Psoas muscle (tissue), 8 donors: Measurements from ENCODE around the gene DYNLT2B. TPM values are rescaled to one million over a fixed set of nuclear protein-coding genes. Genes with fewer than 3 reads are reported as not detected.
"Not testable (repeated sequence)": the region's sequence is repeated elsewhere in the genome, so short reads cannot be mapped to it uniquely, and the experiment has no call there.

Source experiments
- ATAC-seq, 4 donors: fragments of 200-7000 bp; cut with Tn5 transposase; one replicate each; pipeline ENCODE4 v1.9.1; 2020; ENCODE audit warnings: moderate library complexity in 3 of 4, mild to moderate bottlenecking in 2 of 4
- DNase-seq, 2 donors: peaks; one replicate each; pipeline ENCODE4 v3.0.0-alpha.2; 2020
- H3K27ac ChIP-seq: fragments of 200-600 bp; one replicate; pipeline ENCODE4 v1.8.0; 2022
- H3K27me3 ChIP-seq, 3 donors: fragments of 200-600 bp in 1 of 3; one replicate each; pipeline versions ENCODE4 v1.6.1 to v1.8.0; 2013 to 2022; ENCODE audit warnings: low read length in 2 of 3, mild to moderate bottlenecking in 2 of 3, moderate library complexity in 1 of 3; ENCODE audit not compliant: insufficient read depth in 3 of 3
- H3K36me3 ChIP-seq, 2 donors: fragments of 200-600 bp in 1 of 2; one replicate each; pipeline versions ENCODE4 v1.6.1 to v1.8.0; 2013 to 2022; ENCODE audit warnings: low read depth in 1 of 2, mild to moderate bottlenecking in 1 of 2, moderate library complexity in 1 of 2; ENCODE audit not compliant: insufficient read depth in 1 of 2
- H3K4me1 ChIP-seq: fragments of 200-600 bp; one replicate; pipeline ENCODE4 v1.8.0; 2022
- H3K4me3 ChIP-seq: fragments of 200-600 bp; one replicate; pipeline ENCODE4 v1.8.0; 2022; ENCODE audit warnings: mild to moderate bottlenecking
- H3K9me3 ChIP-seq: fragments of 200-600 bp; one replicate; pipeline ENCODE4 v1.8.0; 2022
- CTCF ChIP-seq: fragments of 200-600 bp; IDR thresholded peaks from one replicate; pipeline ENCODE4 v1.8.0; 2022; ENCODE audit warnings: antibody characterized with exemption
- WGBS, 3 donors: extraction: QIAGEN DNeasy Blood & Tissue Kit; methylation state at CpG; one replicate each; pipeline versions ENCODE4 v1.1.6 to v1.1.7; 2013; 5-methylcytosine and 5-hydroxymethylcytosine counted together
- intact Hi-C, 2 donors: fragments of 100-400 bp; cut with DNase I; formaldehyde crosslinking; loops; one replicate each; pipeline versions ENCODE4 v1.11.0 to v1.14.2; 2022
- polyA plus RNA-seq, 3 donors: library from polyadenylated mRNA; stranded (reverse); fragments of 200-250 nt; gene quantifications; one replicate each; pipeline ENCODE4 v1.2.3, GENCODE V29; 2013
- total RNA-seq, 4 donors: library from RNA; stranded (reverse); fragmentation: NEBNext Ultra II Directional in 2 of 4; extraction: Animal tissue kit (Norgen Biotek cat#: 25700) in 2 of 4; gene quantifications; one replicate each; pipeline versions ENCODE4 v1.2.1 to v1.2.4, GENCODE V29; 2021 to 2023
- donor health status: healthy with polysubstance abuse.
- donor health status: DM: no; HTN: no; CAD: no; lungs with moderate emphysema.
- donor health status: Bipolar disorder and iron deficiency.
- donor health status: healthy.
- donor health status: DM: yes; HTN: yes; CAD: no.
- donor health status: DM: no; HTN: no; CAD: no.
- donor health status: DM: no; HTN: no; CAD: no.
- donor health status: DM: yes; HTN: yes; CAD: no.

The DYNLT2B gene
- total and polyA plus RNA-seq, 7 donors, result 0.44 to 6.1 (median 2.7) TPM; not detected in 1

GRCh38 chr3:196323016-196323415, 5.0 kb upstream of the DYNLT2B start:
- 93 to 95% (median 95%) methylated on average over 4 of the region's 4 CpGs for whole genome bisulfite sequencing, 3 donors

GRCh38 chr3:196321162-196321561, 3.1 kb upstream of the DYNLT2B start:
- H3K27ac ChIP-seq, result no peak overlapping the region

More at GRCh38 chr3:196323016-196323415, 5.0 kb upstream of the DYNLT2B start:
- no peaks in the 10 kb centered on the region for H3K27me3 ChIP-seq
- TF ChIP-seq CTCF, result no peak
- intact Hi-C loops, result no loop called here
- no peaks in the 10 kb centered on the region for H3K4me1 ChIP-seq
- no peaks in the 10 kb centered on the region for H3K36me3 ChIP-seq
- DNase-seq (no peak), ATAC-seq (no peak)
- H3K4me3 ChIP-seq, result no peak overlapping the region
- no peak overlapping the region for H3K27ac ChIP-seq
- H3K9me3 ChIP-seq, result no peaks in the 10 kb centered on the region

GRCh38 chr3:196320137-196320536, 2.1 kb upstream of the DYNLT2B start:
- Histone ChIP-seq H3K27me3 (no peaks in the 10 kb centered on the region), H3K4me3 (no peak overlapping the region), H3K9me3 (no peaks in the 10 kb centered on the region), H3K4me1 (no peaks in the 10 kb centered on the region), H3K36me3 (no peaks in the 10 kb centered on the region), H3K27ac (no peak overlapping the region)
- intact Hi-C loops, result no loop called here
- WGBS, 3 donors, result 70 to 80% (median 72%) methylated on average over 3 of the region's 3 CpGs
- no peak for DNase-seq
- TF ChIP-seq CTCF, result no peak
- no peak for ATAC-seq

More at GRCh38 chr3:196321162-196321561, 3.1 kb upstream of the DYNLT2B start:
- Histone ChIP-seq H3K27me3 (no peaks in the 10 kb centered on the region), H3K4me3 (no peak overlapping the region), H3K9me3 (no peaks in the 10 kb centered on the region), H3K4me1 (no peaks in the 10 kb centered on the region), H3K36me3 (no peaks in the 10 kb centered on the region)
- TF ChIP-seq CTCF, result no peak
- ATAC-seq, result no peak
- DNase-seq, result no peak
- WGBS, 3 donors, result 81 to 86% (median 84%) methylated on average over 11 of the region's 11 CpGs
- intact Hi-C loops, result no loop called here

- Histone ChIP-seq H3K4me3 (peak overlapping the region; percentile 72), H3K27ac (peak overlapping the region; percentile 76)
- ATAC-seq, H3K27me3 ChIP-seq, DNase-seq, H3K36me3 ChIP-seq, H3K4me1 ChIP-seq, H3K9me3 ChIP-seq: not testable (repeated sequence)
- WGBS, 3 donors, result 16 to 33% (median 21%) methylated on average over 10 to 17 of the region's 17 CpGs
- intact Hi-C loops, result loop anchor here (10.0 kb wide), 1 partner anchor 62 kb away; no protein-coding TSS in a partner anchor
Measured at GRCh38 chr3:196316799-196317686, 997 bp downstream of the DYNLT2B start.

- ATAC-seq, result no peak
- Histone ChIP-seq H3K27ac (no peak overlapping the region), H3K27me3 (no peaks in the 10 kb centered on the region), H3K9me3 (no peaks in the 10 kb centered on the region), H3K4me3 (no peak overlapping the region), H3K36me3 (no peaks in the 10 kb centered on the region), H3K4me1 (no peaks in the 10 kb centered on the region)
- intact Hi-C loops, result loop anchor here (10.0 kb wide), 1 partner anchor 61 kb away; no protein-coding TSS in a partner anchor
- WGBS, 3 donors, result 80 to 100% (median 91%) methylated on average over 1 of the region's 1 CpG
- no peak for TF ChIP-seq CTCF
- no peak for DNase-seq
Measured at GRCh38 chr3:196315821-196316220, 2.2 kb downstream of the DYNLT2B start.
